Measurements from ENCODE around the gene PKDCC.

DNA sequence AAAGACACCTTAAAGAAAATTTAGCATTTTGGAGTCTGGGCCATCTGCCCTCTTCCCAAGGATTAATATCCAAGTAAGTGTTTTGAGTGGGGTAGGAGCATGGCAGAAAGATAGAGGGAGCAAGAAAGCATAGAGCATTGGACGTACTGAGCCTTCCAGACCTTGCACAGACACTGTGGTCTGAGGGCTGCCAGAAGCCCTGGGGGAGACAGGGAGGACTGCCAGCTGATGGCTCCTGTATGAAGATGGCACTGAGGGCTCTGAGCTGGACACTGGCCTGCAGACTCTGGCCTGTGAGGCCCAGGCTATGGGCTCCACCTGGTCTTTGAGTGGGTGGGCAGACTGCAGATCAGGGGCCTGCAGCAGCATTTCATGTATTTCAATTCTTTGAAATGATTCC lies 2.9 kb upstream of the PKDCC start:
- TF ChIP-seq POLR2AphosphoS5 (IDR thresholded peaks at IDR 0.05; ENCODE audit: borderline replicate concordance, low read depth, low read length) (no peak), EZH2 (IDR thresholded peaks at IDR 0.05) (no peak)
